Pancreas (tissue), 10 donors: ENCODE data around the gene ERC1. TPM values are rescaled to one million over a fixed set of nuclear protein-coding genes. Genes with fewer than 3 reads are reported as not detected.

Experiments
- ATAC-seq, 4 donors: fragments of 200-7000 bp; cut with Tn5 transposase; one replicate each; pipeline versions ENCODE4 v1.8.0 to v1.9.1; 2020; ENCODE audit warnings: mild to moderate bottlenecking in 4 of 4, moderate library complexity in 4 of 4
- DNase-seq, 6 donors: peaks; one replicate each; pipeline ENCODE4 v3.0.0-alpha.2; 2020
- FAIRE-seq: peaks from 2 replicates; lab custom pipeline; 2012; peaks lifted over from hg19 to GRCh38; lab: Jason Lieb, UNC
- H3K27ac ChIP-seq, 4 donors: fragments of 200-600 bp; sonication (generic); 1 replicate in 3 of 4; 2 replicates in 1 of 4; pipeline versions ENCODE4 v1.5.0 to v1.8.0; 2020
- H3K27me3 ChIP-seq, 4 donors: fragments of 200-600 bp; one replicate each; pipeline ENCODE4 v1.8.0; 2021
- H3K36me3 ChIP-seq, 3 donors: fragments of 200-600 bp; sonication (generic) in 1 of 3; one replicate each; pipeline versions ENCODE4 v1.5.0 to v1.8.0; 2020 to 2021
- H3K4me1 ChIP-seq, 3 donors: fragments of 200-600 bp; one replicate each; pipeline ENCODE4 v1.8.0; 2021
- H3K4me3 ChIP-seq, 4 donors: fragments of 200-600 bp; sonication (generic) in 2 of 4; one replicate each; pipeline versions ENCODE4 v1.5.0 to v1.8.0; 2020 to 2021
- H3K9me3 ChIP-seq, 4 donors: fragments of 200-600 bp; one replicate each; pipeline ENCODE4 v1.8.0; 2021
- CTCF ChIP-seq, 4 donors: fragments of 200-600 bp; sonication (generic) in 3 of 4; IDR thresholded peaks; one replicate each; pipeline versions ENCODE4 v1.5.0 to v1.8.0; 2021; ENCODE audit warnings: antibody characterized with exemption in 4 of 4
- WGBS, 2 donors: extraction: QIAGEN DNeasy Blood & Tissue Kit; methylation state at CpG; one replicate each; pipeline ENCODE4 v1.1.7; 2013; 5-methylcytosine and 5-hydroxymethylcytosine counted together
- intact Hi-C, 3 donors: fragments of 100-400 bp; cut with DNase I; formaldehyde crosslinking; loops; one replicate each; pipeline versions ENCODE4 v1.11.1 to v1.14.2; 2022
- polyA plus RNA-seq, 2 donors: library from polyadenylated mRNA; stranded (reverse); fragments of 200-250 nt; gene quantifications; one replicate each; pipeline ENCODE4 v1.2.3, GENCODE V29; 2013
- total RNA-seq, 6 donors: library from RNA; stranded (reverse); fragmentation: NEBNext Ultra II Directional in 4 of 6; extraction: Animal tissue kit (Norgen Biotek cat#: 25700) in 4 of 6; gene quantifications; one replicate each; pipeline versions ENCODE4 v1.2.1 to v1.2.4, GENCODE V29; 2021 to 2023
- donor health status: healthy with polysubstance abuse.
- donor health status: DM: no; HTN: no; CAD: no; lungs with moderate emphysema.
- donor health status: DM: no; HTN: no; CAD: no.
- donor health status: control.
- donor health status: control.
- donor health status: Bipolar disorder and iron deficiency.
- donor health status: DM: yes; HTN: yes; CAD: no.
- donor health status: DM: no; HTN: no; CAD: no.
- donor health status: DM: no; HTN: no; CAD: no.
- donor health status: DM: yes; HTN: yes; CAD: no.

The ERC1 gene
- total and polyA plus RNA-seq, 8 donors: 4.1 to 41.4 (median 20.5) TPM

- intact Hi-C loops: no loop called here
- DNase-seq: no peak
- TF ChIP-seq CTCF (IDR thresholded peaks at IDR 0.05): no peak
- Histone ChIP-seq H3K4me1 (peaks cover 0 to 9% (median 4%) of the 10 kb centered on the region in 3 donors), H3K9me3 (no peaks in the 10 kb centered on the region), H3K27ac (no peak overlapping the region), H3K36me3 (no peaks in the 10 kb centered on the region), H3K4me3 (no peak overlapping the region), H3K27me3 (no peaks in the 10 kb centered on the region)
- 57 to 69% methylated on average over 3 of the region's 3 CpGs for WGBS, 2 donors
- no peak for FAIRE-seq
- no peak for ATAC-seq
Observed at GRCh38 chr12:1439687-1440086, 448.7 kb downstream of the ERC1 start.

DNA sequence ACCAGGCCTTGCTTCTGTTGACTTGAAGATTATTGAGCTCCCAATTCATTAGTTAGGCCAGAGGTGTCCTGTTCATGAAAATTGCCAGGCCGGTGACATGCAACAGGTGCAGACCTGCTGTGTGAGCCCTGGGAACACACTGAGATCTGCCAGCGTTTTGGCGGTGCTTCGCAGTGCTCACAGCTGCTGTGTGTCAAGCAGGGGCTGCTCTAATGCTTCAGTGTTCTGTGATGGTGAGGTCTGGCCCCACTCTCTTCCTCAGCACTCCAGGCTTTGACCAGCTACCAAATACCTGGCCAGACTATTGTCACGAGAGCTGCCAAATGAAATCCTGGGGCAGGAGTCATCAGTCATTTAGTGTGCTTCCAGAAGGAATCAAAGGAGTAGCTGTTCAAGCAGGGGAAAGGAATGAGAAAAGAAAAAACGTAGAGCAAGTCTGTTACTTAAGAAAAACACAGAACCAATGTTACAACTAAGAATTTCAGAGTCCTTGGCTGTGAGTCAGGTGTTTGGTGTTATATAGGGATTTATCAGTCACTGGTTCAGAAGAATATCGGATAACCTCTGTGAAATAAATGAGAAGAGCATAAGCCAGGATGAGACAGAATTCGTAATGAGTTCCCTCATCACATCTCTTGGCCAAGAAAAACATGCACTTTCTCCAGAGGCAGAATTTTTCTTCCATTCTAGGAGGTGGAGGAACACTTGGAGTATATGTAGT is 452.6 kb downstream of the ERC1 start:
- H3K4me3 ChIP-seq: no peak overlapping the region
- WGBS, 2 donors: 77 to 79% methylated on average over 8 of the region's 8 CpGs

DNA sequence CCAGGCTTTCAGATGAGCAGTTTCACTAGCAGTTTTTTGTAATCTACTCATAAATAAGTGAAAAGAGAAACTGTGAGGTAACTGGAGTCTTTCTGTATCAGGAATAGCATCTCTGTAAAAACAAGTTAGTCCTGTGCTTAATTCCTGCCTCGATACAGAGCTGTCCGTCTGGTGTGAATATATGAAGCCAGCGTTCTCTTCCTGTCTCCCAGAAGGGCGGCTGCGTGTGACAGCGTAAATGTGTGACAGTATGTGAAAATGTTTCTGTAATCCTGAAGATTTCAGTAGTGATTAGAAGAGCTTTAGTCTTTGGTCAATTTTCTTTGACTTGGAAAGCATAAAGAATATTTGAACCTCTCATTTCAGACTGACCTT is 453.1 kb downstream of the ERC1 start:
- ATAC-seq (no peak), DNase-seq (no peak), FAIRE-seq (no peak)
- intact Hi-C loops: no loop called here
- Histone ChIP-seq H3K27ac (no peak overlapping the region), H3K4me1 (no peaks in the 10 kb centered on the region), H3K4me3 (no peak overlapping the region), H3K36me3 (no peaks in the 10 kb centered on the region), H3K27me3 (no peaks in the 10 kb centered on the region), H3K9me3 (no peaks in the 10 kb centered on the region)
- 91 to 92% methylated on average over 6 of the region's 6 CpGs for WGBS, 2 donors
- no peak for TF ChIP-seq CTCF (IDR thresholded peaks at IDR 0.05)

More for the DNA sequence above, 452.6 kb downstream of the ERC1 start:
- Histone ChIP-seq H3K27me3 (no peaks in the 10 kb centered on the region), H3K9me3 (no peaks in the 10 kb centered on the region), H3K4me1 (no peaks in the 10 kb centered on the region), H3K27ac (no peak overlapping the region), H3K36me3 (no peaks in the 10 kb centered on the region)
- DNase-seq (no peak), FAIRE-seq (no peak), ATAC-seq (no peak)
- no peak for TF ChIP-seq CTCF (IDR thresholded peaks at IDR 0.05)
- intact Hi-C loops: no loop called here

- WGBS, 2 donors: 72 to 78% methylated on average over 3 of the region's 3 CpGs
- no peak for ATAC-seq
- no peak for TF ChIP-seq CTCF (IDR thresholded peaks at IDR 0.05)
- Histone ChIP-seq H3K4me1 (no peaks in the 10 kb centered on the region), H3K27ac (no peak overlapping the region), H3K36me3 (no peaks in the 10 kb centered on the region), H3K4me3 (no peak overlapping the region), H3K27me3 (no peaks in the 10 kb centered on the region), H3K9me3 (no peaks in the 10 kb centered on the region)
- FAIRE-seq: no peak
- no peak for DNase-seq
- intact Hi-C loops: no loop called here
Observed at GRCh38 chr12:1445807-1446206, 454.8 kb downstream of the ERC1 start.

- Histone ChIP-seq H3K27me3 (no peaks in the 10 kb centered on the region), H3K4me3 (no peak overlapping the region), H3K36me3 (no peaks in the 10 kb centered on the region), H3K9me3 (no peaks in the 10 kb centered on the region), H3K4me1 (no peaks in the 10 kb centered on the region), H3K27ac (no peak overlapping the region)
- WGBS, 2 donors: 91 to 95% methylated on average over 4 of the region's 4 CpGs
- intact Hi-C loops: no loop called here
- ATAC-seq: no peak
- no peak for DNase-seq
- FAIRE-seq: no peak
- no peak for TF ChIP-seq CTCF (IDR thresholded peaks at IDR 0.05)
Observed at GRCh38 chr12:1448336-1448735, 457.3 kb downstream of the ERC1 start.
